ENCODE measurements around the gene GRHPR.
"Not testable (repeated sequence)": the region's sequence is repeated elsewhere in the genome, so short reads cannot be mapped to it uniquely, and the experiment has no call there.

The GRHPR gene

GRCh38 chr9:37383876-37384746 lies 38.4 kb upstream of the GRHPR start:
- no peak overlapping the region for H3K4me3 ChIP-seq (ENCODE audit: low read length)
- no peak for TF ChIP-seq CTCF (IDR thresholded peaks at IDR 0.05; ENCODE audit: insufficient read depth, low read depth, low read length, missing control alignments)
- no peak for DNase-seq (ENCODE audit: low read depth)

GRCh38 chr9:37385286-37385685 lies 37.2 kb upstream of the GRHPR start:
- no peak overlapping the region for H3K4me3 ChIP-seq (ENCODE audit: low read length)
- DNase-seq (ENCODE audit: low read depth) = no peak
- no peak for TF ChIP-seq CTCF (IDR thresholded peaks at IDR 0.05; ENCODE audit: insufficient read depth, low read depth, low read length, missing control alignments)

- TF ChIP-seq CTCF (IDR thresholded peaks at IDR 0.05; ENCODE audit: insufficient read depth, low read depth, low read length, missing control alignments) = no peak
- no peak for DNase-seq (ENCODE audit: low read depth)
Observed at GRCh38 chr9:37386988-37387387, 35.5 kb upstream of the GRHPR start.

GRCh38 chr9:37390759-37391158 lies 31.7 kb upstream of the GRHPR start:
- no peak overlapping the region for H3K4me3 ChIP-seq (ENCODE audit: low read length)
- peak; percentile 54 for TF ChIP-seq CTCF (IDR thresholded peaks at IDR 0.05; ENCODE audit: insufficient read depth, low read depth, low read length, missing control alignments)
- peak; percentile 45 for DNase-seq (ENCODE audit: low read depth)

More at GRCh38 chr9:37386988-37387387, 35.5 kb upstream of the GRHPR start:
- H3K4me3 ChIP-seq (ENCODE audit: low read length) = no peak overlapping the region

GRCh38 chr9:37392272-37392671 lies 30.2 kb upstream of the GRHPR start:
- no peak overlapping the region for H3K4me3 ChIP-seq (ENCODE audit: low read length)
- TF ChIP-seq CTCF (IDR thresholded peaks at IDR 0.05; ENCODE audit: insufficient read depth, low read depth, low read length, missing control alignments) = no peak
- no peak for DNase-seq (ENCODE audit: low read depth)

GRCh38 chr9:37395229-37395628 lies 27.3 kb upstream of the GRHPR start:
- H3K4me3 ChIP-seq (ENCODE audit: low read length) = no peak overlapping the region
- TF ChIP-seq CTCF (IDR thresholded peaks at IDR 0.05; ENCODE audit: insufficient read depth, low read depth, low read length, missing control alignments) = no peak
- no peak for DNase-seq (ENCODE audit: low read depth)

GRCh38 chr9:37395663-37396062 lies 26.8 kb upstream of the GRHPR start:
- no peak for DNase-seq (ENCODE audit: low read depth)
- no peak overlapping the region for H3K4me3 ChIP-seq (ENCODE audit: low read length)
- TF ChIP-seq CTCF (IDR thresholded peaks at IDR 0.05; ENCODE audit: insufficient read depth, low read depth, low read length, missing control alignments) = no peak

GRCh38 chr9:37397948-37398347 lies 24.5 kb upstream of the GRHPR start:
- DNase-seq (ENCODE audit: low read depth); H3K4me3 ChIP-seq (ENCODE audit: low read length): not testable (repeated sequence)

All from epithelial cell of esophagus (primary cell).